Adipose tissue (tissue), 3 donors: ENCODE measurements around the gene ERCC6L2. TPM values are rescaled to one million over a fixed set of nuclear protein-coding genes. Genes with fewer than 3 reads are reported as not detected.

ENCODE experiments used
- H3K27ac ChIP-seq: one replicate; pipeline ENCODE4 v1.5.1; 2013; ENCODE audit warnings: low read depth, low read length
- WGBS, 3 donors: extraction: QIAGEN DNeasy Blood & Tissue Kit; methylation state at CpG; one replicate each; pipeline ENCODE4 v1.1.7; 2013; 5-methylcytosine and 5-hydroxymethylcytosine counted together
- polyA plus RNA-seq, 3 donors: library from polyadenylated mRNA; stranded (reverse); fragments of 200-250 nt; gene quantifications; one replicate each; pipeline ENCODE4 v1.2.3, GENCODE V29; 2013
- donor health status: healthy with polysubstance abuse.
- donor health status: Bipolar disorder and iron deficiency.
- donor health status: healthy.

The ERCC6L2 gene
- polyA plus RNA-seq, 3 donors, result 6.7 to 8.4 (median 8.0) TPM

DNA sequence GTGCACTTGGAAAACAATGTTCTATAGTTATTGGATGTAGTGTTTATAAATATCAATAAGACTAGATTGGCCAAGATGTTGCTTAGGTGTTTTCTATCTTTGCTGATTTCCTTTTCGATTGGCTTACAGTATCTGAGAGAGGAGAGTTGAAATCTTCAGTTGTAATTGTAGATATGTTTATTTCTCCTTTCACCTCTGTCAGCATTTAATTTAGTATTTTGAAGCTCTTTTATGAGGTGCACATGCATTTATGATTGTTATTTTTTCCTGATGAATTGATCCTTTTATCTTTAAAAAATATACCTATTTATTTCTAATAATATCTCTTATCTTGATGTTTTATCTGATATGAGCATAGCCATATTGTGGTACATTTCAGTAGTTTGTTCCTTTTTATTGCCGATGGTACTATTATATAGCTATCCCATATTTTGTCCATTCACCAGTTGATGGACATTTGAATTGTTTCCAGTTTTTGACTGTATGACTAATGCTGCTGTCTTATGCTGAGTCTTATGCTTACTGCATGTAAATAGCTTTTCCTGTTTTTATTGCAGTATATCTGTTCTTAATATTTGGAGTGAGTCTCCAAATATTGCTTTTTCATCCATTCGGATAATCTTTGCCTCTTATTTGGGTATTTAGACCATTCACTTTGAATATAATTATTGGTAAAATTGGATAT is 34.7 kb downstream of the ERCC6L2 start:
- H3K27ac ChIP-seq, result no peak overlapping the region
- WGBS, 3 donors, result 98 to 99% (median 98%) methylated on average over 3 of the region's 3 CpGs

DNA sequence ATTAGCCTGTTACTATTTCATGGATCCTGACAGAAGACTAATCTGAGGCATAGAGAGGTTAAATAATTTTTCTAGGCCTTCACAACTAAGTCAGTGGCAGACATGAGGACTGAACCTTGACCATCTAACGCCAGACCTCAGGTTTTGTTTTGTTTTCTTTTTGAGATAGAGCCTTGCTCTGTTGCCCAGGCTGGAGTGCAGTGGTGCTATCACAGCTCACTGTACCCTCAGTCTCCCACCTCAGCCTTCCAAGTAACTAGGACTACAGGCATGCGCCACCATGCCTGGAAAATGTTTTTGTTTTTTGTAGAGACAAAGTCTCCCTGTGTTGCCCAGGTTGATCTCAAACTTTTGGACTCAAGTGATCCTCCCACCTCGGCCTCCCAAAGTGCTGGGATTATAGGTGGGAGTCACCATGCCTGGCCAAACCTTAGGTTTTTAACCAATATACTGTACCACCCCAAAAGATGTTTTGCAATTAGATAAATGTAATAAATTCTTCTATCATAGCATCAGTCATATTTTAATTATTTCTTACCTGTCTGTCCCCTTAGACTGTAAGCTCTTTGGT is 35.4 kb downstream of the ERCC6L2 start:
- WGBS, 3 donors, result 71 to 96% (median 95%) methylated on average over 3 of the region's 3 CpGs
- no peak overlapping the region for H3K27ac ChIP-seq

DNA sequence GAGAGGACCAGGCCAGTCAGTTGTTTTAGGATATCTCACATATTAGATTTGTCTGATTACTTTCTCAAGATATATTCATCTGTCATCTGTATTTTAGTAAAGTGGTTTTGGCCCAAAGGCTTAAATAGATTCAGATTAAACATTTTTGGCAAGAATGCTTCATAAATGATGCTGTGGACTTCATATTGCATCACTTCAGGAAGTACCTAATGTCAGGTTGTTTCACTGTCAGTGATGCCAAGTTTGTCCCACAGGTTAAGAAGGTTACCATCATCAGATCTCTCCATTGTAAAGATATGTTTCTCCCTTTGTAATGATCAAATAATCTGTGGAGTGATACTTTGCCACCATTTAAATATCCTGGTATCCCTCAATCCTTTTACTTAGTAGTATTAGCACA is 37.3 kb downstream of the ERCC6L2 start:
- no peak overlapping the region for H3K27ac ChIP-seq

DNA sequence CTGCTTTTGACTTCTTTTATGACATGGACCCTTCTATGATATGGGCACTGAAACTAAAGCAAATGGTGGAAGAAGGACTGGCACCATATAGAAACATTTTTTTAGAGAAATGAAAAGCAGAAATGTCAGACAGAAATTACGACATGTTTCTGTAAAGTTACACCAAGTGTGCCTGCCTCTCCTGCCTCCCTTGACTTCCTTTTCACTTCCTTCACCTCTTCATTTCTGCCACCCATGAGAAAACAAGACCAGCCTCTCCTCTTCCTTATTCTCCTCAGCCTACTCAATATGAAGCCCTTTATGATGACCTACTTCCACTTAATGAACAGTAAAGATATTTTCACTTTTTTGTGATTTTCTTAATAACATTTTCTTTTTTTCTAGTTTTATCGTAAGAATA is 44.5 kb downstream of the ERCC6L2 start:
- no peak overlapping the region for H3K27ac ChIP-seq
- WGBS, 3 donors, result 80 to 97% (median 84%) methylated on average over 2 of the region's 2 CpGs

DNA sequence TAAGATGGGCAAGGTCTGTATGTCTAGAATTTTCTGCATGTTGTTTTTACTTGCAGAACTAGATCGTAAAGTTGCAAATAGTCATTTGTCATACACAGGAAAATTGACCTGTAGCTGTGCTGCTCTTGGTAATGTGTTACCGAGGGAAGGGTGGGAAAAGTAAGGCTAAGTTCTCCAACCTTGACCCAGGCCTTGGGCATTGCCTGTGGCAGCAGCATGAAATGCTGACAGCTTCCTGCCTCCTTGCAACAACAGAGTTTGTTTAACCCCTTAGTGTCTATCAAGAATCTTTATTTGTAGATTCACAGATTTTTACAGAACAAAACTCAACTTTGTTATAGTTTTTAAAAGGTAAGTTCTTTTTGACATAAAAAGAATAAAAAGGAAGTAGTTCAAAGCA is 48.3 kb downstream of the ERCC6L2 start:
- WGBS, 3 donors, result 42 to 64% (median 62%) methylated on average over 2 of the region's 2 CpGs
- no peak overlapping the region for H3K27ac ChIP-seq

DNA sequence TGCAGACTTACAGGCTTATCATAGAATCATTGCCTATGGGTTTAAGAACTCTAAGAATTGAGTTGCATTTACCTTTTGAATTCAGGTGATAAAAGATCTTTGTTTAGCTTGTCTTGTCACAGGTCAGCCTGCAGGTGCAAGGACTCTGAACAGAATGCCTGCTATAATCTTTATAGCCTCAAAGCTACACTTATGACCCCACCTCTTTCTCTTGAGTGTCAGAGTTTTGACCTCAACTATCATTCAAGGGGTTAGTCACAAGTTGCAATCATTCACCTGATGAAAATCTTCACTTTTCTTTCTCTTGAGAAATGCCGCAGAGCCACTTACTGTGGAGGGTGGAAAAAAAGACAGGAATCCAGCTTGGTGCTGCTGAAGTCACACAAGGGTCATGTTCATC is 49.5 kb downstream of the ERCC6L2 start:
- 95 to 100% (median 100%) methylated on average over 1 of the region's 1 CpG for WGBS, 3 donors
- H3K27ac ChIP-seq, result no peak overlapping the region

DNA sequence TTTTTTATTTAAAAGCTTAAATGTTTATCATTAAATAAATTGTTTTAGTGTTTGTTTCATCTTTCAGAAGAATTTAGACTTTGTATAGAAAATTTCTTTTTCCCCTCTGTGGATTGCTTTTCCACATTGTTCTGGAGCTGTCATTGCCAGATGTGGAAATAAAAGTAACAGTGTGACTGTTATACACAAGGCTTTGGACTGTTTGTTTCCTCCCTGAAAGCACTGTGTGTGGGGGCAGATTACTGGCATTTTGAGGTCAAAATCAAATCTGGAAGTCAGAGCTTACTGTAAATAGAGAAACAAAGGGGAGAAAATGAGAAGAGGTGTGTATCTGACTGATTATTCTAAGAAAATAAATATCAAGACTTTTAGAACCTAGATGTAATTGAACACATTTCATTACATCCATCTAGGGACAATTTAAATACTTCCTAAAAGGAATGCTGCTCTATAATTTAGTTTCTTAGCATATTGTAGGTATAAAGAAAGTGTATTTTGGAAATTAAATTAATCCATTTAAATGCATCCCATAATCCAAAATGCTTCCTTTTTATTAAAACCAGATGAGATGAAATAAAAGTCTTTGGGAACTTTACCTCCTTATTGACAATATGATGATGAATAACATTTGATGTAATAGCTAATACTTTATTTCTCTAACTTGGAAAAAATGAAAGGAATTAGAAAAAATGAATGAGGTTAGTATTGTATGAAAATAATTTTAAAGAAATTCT is 51.9 kb downstream of the ERCC6L2 start:
- no peak overlapping the region for H3K27ac ChIP-seq

DNA sequence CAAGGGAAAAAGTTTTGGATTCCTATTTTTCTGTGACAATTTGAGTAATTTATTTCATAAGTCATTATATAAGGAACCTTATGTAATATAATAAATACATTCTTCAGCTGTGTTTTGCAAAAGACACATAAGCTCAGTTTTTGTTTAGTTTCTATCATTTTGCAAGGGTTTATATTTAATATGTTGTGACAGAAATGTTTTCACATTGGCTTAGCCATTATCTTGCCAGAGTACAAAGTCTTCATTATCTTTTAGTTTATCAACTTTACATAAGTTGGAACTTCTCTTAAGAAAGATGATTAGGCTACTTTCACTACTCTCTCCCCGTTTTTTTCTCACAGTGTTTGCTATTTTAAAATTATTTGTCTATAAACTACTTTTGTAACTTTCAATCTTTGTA is 54.8 kb downstream of the ERCC6L2 start:
- no peak overlapping the region for H3K27ac ChIP-seq
- WGBS, 3 donors, result 74 to 78% (median 76%) methylated on average over 1 of the region's 1 CpG

DNA sequence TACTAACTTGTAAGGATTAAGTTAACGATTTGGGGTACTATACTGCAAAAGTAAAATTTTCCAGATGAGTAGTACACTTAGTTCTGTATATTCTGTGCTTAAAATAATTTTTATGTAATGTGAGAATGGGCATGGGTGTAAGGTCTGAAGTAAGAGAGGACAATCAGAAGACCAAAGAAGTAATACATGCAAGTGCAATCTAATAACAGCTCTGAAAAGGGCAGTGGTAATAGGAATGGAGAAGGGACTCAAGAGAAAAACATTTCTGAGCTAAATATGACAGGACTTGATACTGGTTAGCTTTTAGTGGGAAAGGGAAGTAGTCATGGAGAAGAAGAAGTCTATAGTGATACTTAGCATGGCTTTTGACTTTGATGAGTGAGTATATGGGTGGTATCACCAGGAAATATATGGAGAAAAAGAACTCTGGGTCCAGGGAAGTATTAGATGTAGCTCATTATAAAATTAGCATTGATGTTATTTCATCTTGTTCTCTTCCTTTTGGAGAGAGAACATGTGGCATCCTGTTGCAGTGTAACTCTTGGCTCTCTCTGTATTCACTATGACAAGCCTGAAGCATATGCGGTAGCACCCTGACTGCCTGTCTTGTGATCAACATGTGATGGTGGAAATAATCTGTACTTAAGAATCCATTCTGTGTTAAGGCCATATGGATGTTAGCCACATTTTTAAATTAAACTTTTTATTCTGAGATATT is 60.5 kb downstream of the ERCC6L2 start:
- WGBS, 3 donors, result 99% methylated on average over 2 of the region's 2 CpGs
- no peak overlapping the region for H3K27ac ChIP-seq

DNA sequence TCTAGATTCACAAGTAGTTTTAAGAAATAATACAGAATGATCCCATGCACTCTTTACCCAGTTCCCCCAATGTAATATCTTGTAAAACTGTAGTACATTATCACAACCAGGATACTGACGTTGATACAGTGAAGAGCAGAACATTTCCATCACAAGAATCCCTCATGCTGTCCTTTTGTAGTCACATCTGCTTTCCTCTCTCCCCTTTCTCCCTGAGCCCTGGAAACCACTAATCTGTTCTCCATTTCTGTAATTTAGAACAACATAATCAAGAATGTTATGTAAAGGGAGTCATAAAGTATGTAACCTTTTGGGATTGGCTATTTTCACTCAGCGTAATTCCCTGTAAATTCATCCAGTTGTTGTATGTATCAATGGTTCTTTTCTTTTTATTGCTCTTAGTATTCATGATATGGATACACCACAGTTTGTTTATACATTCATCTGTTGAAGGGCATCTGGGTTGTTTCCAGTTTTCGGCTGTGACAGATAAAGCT is 61.1 kb downstream of the ERCC6L2 start:
- H3K27ac ChIP-seq, result no peak overlapping the region
- WGBS, 3 donors, result 71 to 95% (median 90%) methylated on average over 3 of the region's 3 CpGs

DNA sequence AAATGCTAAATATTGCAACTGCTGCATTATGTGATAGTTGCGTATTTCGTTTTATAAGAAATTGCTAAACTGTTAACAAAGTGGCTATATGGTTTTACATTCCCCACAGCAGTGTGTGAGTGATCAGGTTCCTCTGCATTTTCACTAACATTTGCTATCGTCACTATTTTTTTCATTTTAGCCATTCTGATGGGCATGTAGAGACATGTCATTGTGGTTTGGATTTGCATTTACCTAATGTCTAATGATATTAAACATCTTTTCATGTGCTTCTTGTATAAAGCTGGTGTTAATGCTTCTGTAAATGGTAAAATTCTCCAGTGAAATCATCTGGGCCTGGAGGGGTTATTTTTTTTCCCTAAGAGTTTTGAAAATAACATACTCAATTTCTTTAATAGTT is 61.6 kb downstream of the ERCC6L2 start:
- H3K27ac ChIP-seq, result no peak overlapping the region
- 66 to 96% (median 95%) methylated on average over 3 of the region's 3 CpGs for WGBS, 3 donors

DNA sequence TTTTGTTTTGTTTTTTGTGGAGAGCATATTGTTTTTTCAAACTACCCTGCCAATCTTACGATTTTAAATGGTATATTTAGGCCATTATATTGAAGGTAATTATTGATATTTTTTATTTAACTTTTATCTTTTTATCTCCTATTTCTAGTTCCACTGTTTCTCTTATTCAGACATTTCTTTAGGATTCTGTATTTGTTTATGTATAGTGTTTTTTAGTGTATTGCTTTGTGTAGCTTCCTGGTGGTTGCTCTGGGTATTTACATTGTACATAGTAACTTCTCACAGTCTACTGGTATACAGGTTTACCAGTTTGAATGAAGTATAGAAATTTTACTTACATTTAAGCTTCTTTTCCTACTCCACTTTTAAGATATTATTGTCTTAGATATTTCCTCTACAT is 63.2 kb downstream of the ERCC6L2 start:
- H3K27ac ChIP-seq, result no peak overlapping the region
- 95 to 99% (median 98%) methylated on average over 1 of the region's 1 CpG for whole genome bisulfite sequencing, 3 donors

DNA sequence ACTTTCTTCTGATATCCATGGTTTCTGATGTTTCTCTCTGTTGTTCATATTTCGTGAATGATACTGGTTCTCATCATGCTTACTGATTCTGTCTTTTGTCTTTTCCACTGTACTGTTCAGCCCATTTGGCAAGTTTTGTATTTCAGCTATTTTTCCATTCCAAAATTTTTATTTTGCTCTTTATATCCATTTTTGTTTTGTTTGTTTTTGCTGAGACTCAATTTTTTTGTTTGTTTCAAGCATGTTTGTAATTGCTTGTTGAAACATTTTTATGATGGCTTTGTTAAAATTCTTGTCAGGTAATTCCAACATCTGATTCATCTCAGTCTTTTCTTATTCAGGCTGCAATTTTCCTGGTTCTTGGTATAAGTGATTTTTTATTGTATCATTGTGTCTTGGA is 64.0 kb downstream of the ERCC6L2 start:
- 95 to 100% (median 96%) methylated on average over 1 of the region's 1 CpG for WGBS, 3 donors
- no peak overlapping the region for H3K27ac ChIP-seq

DNA sequence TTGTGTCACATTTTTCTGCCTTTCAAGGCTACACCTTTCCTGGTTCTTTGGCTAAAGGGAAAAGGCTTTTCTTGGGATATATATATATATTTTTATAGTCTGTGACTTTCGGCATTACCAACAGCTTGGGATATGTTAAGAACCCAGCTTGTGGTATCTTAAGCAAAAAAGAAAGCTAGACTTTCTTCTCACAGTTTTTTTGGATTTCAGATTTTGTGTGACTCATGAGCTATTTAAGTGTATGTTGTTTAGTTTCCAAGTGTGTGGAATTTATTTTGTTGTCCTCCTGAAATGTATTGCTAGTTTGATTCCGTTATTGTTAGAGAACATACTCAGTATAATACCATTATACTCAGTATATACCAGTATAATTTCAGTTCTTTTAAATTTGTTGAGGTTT is 64.8 kb downstream of the ERCC6L2 start:
- no peak overlapping the region for H3K27ac ChIP-seq
- WGBS, 3 donors, result 94 to 98% (median 98%) methylated on average over 2 of the region's 2 CpGs

DNA sequence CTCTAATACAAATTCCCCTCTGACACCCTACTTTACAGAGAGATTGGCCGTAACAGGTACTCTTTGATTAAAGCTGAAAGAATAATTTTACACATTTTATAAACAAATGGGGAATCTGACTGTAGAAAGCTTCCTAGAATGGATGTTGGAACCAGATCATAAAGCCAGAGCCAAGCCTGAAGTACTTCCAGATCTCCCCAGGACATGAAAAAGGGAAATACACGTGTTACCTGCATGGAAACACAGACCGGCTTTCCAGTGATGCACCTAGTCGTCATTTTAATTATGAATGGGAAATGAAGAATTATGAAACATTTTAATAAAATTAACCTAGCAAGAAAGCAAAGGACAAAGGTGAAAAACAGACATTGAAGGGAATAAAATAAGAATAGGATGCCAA is 66.5 kb downstream of the ERCC6L2 start:
- H3K27ac ChIP-seq, result no peak overlapping the region
- 92 to 98% (median 94%) methylated on average over 4 of the region's 4 CpGs for WGBS, 3 donors

DNA sequence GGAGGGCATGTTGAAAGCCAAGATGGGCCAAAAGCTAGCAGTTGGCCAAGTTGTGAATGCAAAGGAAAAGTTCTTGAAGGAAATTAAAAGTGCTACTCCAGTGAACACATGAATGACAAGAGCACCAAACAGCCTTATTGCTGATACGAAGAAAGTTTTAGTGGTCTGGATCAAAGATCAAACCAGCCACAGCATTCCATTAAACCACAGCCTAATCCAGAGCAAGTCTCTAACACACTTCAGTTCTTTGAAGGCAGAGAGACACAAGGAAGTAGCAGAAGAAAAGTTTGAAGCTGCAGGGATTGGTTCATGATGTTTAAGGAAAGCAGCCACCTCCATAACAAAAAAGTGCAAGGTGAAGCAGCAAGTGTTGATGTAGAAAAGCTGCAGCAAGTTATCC is 71.6 kb downstream of the ERCC6L2 start:
- no peak overlapping the region for H3K27ac ChIP-seq
- WGBS, 3 donors, result 94 to 97% (median 96%) methylated on average over 1 of the region's 1 CpG

DNA sequence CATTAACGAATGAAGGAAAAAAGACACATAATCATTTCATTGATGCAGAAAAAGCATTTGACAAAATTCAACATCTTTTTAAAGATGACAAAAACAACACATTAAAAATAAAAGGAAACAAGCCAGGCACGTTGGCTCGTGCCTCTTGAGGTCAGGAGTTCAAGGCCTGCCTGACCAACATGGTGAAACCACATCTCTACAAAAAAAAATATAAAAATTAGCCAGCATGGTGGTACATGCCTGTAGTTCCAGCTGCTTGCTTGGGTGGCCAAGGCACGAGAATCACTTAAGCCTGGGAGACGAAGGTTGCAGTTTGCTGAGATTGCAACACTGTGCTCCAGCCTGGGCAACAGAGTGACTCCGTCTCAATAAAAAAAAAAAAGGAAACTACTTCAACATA is 77.0 kb downstream of the ERCC6L2 start:
- no peak overlapping the region for H3K27ac ChIP-seq
- WGBS, 3 donors, result 90 to 95% (median 95%) methylated on average over 6 of the region's 6 CpGs

DNA sequence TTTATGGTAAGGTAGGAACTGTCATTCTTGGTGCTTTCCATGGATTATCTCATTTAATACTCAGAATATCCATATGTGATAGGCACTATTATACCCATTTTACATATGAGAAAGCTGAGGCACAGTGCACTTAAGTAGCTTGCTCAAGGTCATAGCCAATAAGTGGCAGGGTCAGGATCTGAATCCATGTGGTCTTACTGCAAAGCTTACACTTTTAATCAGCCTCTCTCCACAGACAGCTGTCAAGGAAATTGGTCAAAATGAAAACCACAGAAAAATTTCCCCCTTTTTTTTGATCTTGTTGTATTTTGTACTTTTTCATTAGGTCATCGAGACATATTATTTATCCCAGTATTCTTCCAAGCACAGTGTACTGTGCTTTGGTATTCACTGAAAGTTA is 78.5 kb downstream of the ERCC6L2 start:
- 87 to 100% (median 90%) methylated on average over 1 of the region's 1 CpG for WGBS, 3 donors
- no peak overlapping the region for H3K27ac ChIP-seq

DNA sequence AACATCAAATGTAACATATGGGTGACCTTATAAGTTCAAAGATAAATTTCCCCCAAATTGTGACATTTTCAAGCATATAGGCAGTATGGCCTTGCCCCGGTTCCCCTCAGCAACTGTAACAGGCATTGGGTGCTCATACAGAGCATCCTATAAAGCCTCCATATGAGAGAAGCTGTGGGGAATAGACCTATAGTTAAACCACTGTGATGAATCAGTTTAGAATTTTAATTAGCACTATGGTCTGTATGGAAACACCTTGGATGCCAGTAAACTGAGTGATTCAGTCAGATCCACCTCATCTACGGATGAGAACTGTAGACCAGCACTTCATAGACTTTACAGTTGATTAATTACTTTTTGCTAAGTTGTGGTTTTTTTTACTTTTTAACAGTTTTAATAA is 79.4 kb downstream of the ERCC6L2 start:
- 93 to 96% (median 94%) methylated on average over 2 of the region's 2 CpGs for WGBS, 3 donors
- no peak overlapping the region for H3K27ac ChIP-seq
